Lung (tissue), 16 donors: Measurements from ENCODE around the gene PRSS33. TPM values are rescaled to one million over a fixed set of nuclear protein-coding genes. Genes with fewer than 3 reads are reported as not detected.

Experiments
- ATAC-seq: fragments of 200-7000 bp; cut with Tn5 transposase; one replicate; pipeline ENCODE4 v1.9.1; 2020; ENCODE audit warnings: moderate number of reproducible peaks; ENCODE audit not compliant: insufficient read depth, low FRiP score
- DNase-seq, 3 donors: peaks; one replicate each; pipeline ENCODE4 v3.0.0-alpha.2; 2013 to 2017
- H3K27ac ChIP-seq, 2 donors: one replicate each; pipeline ENCODE4 v1.5.1; 2013; ENCODE audit warnings: mild to moderate bottlenecking in 2 of 2, moderate library complexity in 2 of 2, control low read depth in 1 of 2, inconsistent platforms in 1 of 2, low read depth in 1 of 2, low read length in 1 of 2
- H3K27me3 ChIP-seq, 3 donors: one replicate each; pipeline ENCODE4 v1.5.1; 2013; ENCODE audit warnings: low read length in 2 of 3; ENCODE audit not compliant: control insufficient read depth in 3 of 3, insufficient read depth in 3 of 3
- H3K36me3 ChIP-seq, 4 donors: one replicate each; pipeline ENCODE4 v1.5.1; 2013; ENCODE audit warnings: low read length in 4 of 4, mild to moderate bottlenecking in 1 of 4, moderate library complexity in 1 of 4; ENCODE audit not compliant: control insufficient read depth in 4 of 4, insufficient read depth in 4 of 4
- H3K4me1 ChIP-seq, 5 donors: one replicate each; pipeline ENCODE4 v1.5.1; 2013; ENCODE audit warnings: low read length in 5 of 5, mild to moderate bottlenecking in 2 of 5, moderate library complexity in 1 of 5; ENCODE audit not compliant: control insufficient read depth in 5 of 5, insufficient read depth in 5 of 5
- H3K4me3 ChIP-seq: one replicate; pipeline ENCODE4 v1.5.1; 2013; ENCODE audit warnings: mild to moderate bottlenecking, control low read depth, moderate library complexity
- H3K9ac ChIP-seq, 2 donors: one replicate each; pipeline ENCODE4 v1.5.1; 2013; ENCODE audit warnings: low read length in 2 of 2, control low read depth in 1 of 2; ENCODE audit not compliant: insufficient read depth in 1 of 2
- H3K9me3 ChIP-seq, 4 donors: one replicate each; pipeline ENCODE4 v1.5.1; 2013; ENCODE audit warnings: low read length in 3 of 4, mild to moderate bottlenecking in 1 of 4, moderate library complexity in 1 of 4; ENCODE audit not compliant: control insufficient read depth in 4 of 4, insufficient read depth in 3 of 4
- CTCF ChIP-seq: IDR thresholded peaks from 2 replicates; pipeline ENCODE4 v1.5.1; 2012; ENCODE audit warnings: mild to moderate bottlenecking; ENCODE audit errors: control extremely low read depth, extremely low read depth
- WGBS, 2 donors: extraction: QIAGEN DNeasy Blood & Tissue Kit; methylation state at CpG; one replicate each; pipeline ENCODE4 v1.1.7; 2013; 5-methylcytosine and 5-hydroxymethylcytosine counted together
- long read RNA-seq, 5 donors: transcript quantifications; one replicate each; lab custom pipeline, GENCODE V29; 2026
- polyA plus RNA-seq, 2 donors: library from polyadenylated mRNA; stranded (reverse); fragments of 200-250 nt; gene quantifications; one replicate each; pipeline ENCODE4 v1.2.1, GENCODE V29; 2013
- total RNA-seq, 2 donors: library from RNA; depleted of rRNA in 1 of 2; stranded (reverse); fragments of >200 nt in 1 of 2; gene quantifications; one replicate each; pipeline ENCODE4 v1.2.1, GENCODE V29; 2014 to 2021
- donor health status: control.
- donor health status: control.
- donor health status: Bipolar disorder and iron deficiency.
- donor health status: healthy.
- donor health status: DM: yes; HTN: yes; CAD: no.

PRSS33 gene, protein sequence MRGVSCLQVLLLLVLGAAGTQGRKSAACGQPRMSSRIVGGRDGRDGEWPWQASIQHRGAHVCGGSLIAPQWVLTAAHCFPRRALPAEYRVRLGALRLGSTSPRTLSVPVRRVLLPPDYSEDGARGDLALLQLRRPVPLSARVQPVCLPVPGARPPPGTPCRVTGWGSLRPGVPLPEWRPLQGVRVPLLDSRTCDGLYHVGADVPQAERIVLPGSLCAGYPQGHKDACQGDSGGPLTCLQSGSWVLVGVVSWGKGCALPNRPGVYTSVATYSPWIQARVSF
- total RNA-seq (under 1 TPM in 1 of 2 donors, not detected in 1; 0.12 TPM), polyA plus RNA-seq (under 1 TPM in 1 of 2 donors, not detected in 1; 0.08 TPM)
- long read RNA-seq, donor 1, result 0 reads
- long read RNA-seq, donor 2, result 0 reads
- long read RNA-seq, donor 3, result 0 reads
- long read RNA-seq, donor 4, result 0 reads
- long read RNA-seq, donor 5, result 0 reads

DNA sequence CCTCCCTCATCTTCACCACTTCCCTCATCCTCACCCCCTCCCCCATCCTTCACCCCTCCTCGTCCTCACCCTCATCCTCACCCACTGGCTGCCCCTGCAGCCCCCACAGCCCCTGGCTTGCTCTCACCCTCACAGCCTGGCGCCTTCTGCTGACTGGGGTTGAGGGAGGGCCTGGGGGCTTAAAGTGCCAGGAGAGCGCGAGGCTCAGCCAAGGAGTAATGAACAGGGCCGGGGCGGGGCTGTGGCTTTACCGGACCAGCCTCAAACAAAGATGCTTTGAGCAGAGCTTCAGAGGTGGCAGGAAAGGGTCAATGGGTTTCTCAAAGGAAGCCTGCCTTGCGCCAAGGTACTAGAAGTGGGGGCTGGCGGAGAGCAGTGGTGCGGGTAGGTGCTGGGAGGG, at the start of gene PRSS33:
Gene PRSS33, minus strand, starts transcription at position 155 of the 400 bp plus-strand sequence. CDS start 1,013 bp downstream, outside the sequence.
- no peaks in the 10 kb centered on the region for H3K36me3 ChIP-seq
- ATAC-seq, result no peak
- H3K9me3 ChIP-seq, result no peaks in the 10 kb centered on the region
- 23 to 26% methylated on average over 10 of the region's 10 CpGs for WGBS, 2 donors
- H3K4me3 ChIP-seq, result no peak within 1 kb of the TSS
- peak in 2 of 3 donors; percentile 25 to 49 for DNase-seq
- no peak within 1 kb of the TSS for H3K9ac ChIP-seq
- TF ChIP-seq CTCF, result no peak
- H3K27ac ChIP-seq, result no peak within 1 kb of the TSS
- peaks cover 0 to 39% (median 19%) of the 10 kb centered on the region in 3 donors for H3K27me3 ChIP-seq
- peaks cover 0 to 8% (median 0%) of the 10 kb centered on the region in 5 donors for H3K4me1 ChIP-seq

GRCh38 chr16:2836646-2837508, 49.5 kb upstream of the PRSS33 start:
- Histone ChIP-seq H3K36me3 (no peaks in the 10 kb centered on the region), H3K9ac (no peak overlapping the region), H3K27me3 (no peaks in the 10 kb centered on the region), H3K4me3 (no peak overlapping the region), H3K27ac (no peak overlapping the region), H3K4me1 (peaks cover 0 to 11% (median 0%) of the 10 kb centered on the region in 5 donors), H3K9me3 (no peaks in the 10 kb centered on the region)
- peak in 1 of 3 donors; percentile 13 for DNase-seq
- no peak for ATAC-seq
- TF ChIP-seq CTCF, result no peak
- 69 to 86% methylated on average over 12 to 13 of the region's 13 CpGs for WGBS, 2 donors

GRCh38 chr16:2835638-2836493, 48.5 kb upstream of the PRSS33 start:
- Histone ChIP-seq H3K9ac (no peak overlapping the region), H3K4me1 (peaks cover 0 to 3% (median 0%) of the 10 kb centered on the region in 5 donors), H3K4me3 (no peak overlapping the region), H3K27me3 (no peaks in the 10 kb centered on the region), H3K9me3 (no peaks in the 10 kb centered on the region), H3K36me3 (no peaks in the 10 kb centered on the region), H3K27ac (peak overlapping the region in 1 of 2 donors; percentile 75)
- DNase-seq (peak in 2 of 3 donors; percentile 2 to 25), ATAC-seq (peak; percentile 61)
- TF ChIP-seq CTCF, result no peak
- 37 to 48% methylated on average over 22 of the region's 22 CpGs for WGBS, 2 donors
